ENCODE measurements around the gene ADAM12.

Gene ADAM12

DNA sequence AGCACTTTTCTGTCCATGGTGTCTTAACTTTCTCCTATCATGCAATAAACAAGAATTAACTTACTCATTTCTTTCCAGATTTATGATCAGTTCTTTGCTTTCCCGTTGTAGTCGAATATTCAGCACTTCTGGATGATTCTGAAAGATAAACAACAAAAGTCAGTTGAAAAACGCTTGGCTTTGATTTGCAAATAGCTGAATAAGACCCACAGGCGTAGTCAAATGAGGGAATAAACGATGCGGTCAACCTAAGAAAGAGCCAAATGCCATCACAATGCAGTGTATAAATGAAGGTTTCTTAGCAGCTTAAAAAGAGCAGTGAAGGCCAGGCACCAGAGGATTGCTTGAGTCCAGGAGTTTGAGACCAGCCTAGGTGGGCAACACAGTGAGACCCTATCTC is 109.4 kb downstream of the ADAM12 start:
- no peak for DNase-seq (ENCODE audit: low spot score)
- in situ Hi-C loops (cut with MboI; ENCODE audit: low pct_unique_long_range_greater_than_20kb, low sequenced_read_pairs, unreplicated experiment), result no loop called here
- TF ChIP-seq, protein P1, sequence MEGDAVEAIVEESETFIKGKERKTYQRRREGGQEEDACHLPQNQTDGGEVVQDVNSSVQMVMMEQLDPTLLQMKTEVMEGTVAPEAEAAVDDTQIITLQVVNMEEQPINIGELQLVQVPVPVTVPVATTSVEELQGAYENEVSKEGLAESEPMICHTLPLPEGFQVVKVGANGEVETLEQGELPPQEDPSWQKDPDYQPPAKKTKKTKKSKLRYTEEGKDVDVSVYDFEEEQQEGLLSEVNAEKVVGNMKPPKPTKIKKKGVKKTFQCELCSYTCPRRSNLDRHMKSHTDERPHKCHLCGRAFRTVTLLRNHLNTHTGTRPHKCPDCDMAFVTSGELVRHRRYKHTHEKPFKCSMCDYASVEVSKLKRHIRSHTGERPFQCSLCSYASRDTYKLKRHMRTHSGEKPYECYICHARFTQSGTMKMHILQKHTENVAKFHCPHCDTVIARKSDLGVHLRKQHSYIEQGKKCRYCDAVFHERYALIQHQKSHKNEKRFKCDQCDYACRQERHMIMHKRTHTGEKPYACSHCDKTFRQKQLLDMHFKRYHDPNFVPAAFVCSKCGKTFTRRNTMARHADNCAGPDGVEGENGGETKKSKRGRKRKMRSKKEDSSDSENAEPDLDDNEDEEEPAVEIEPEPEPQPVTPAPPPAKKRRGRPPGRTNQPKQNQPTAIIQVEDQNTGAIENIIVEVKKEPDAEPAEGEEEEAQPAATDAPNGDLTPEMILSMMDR (IDR thresholded peaks at IDR 0.05; ENCODE audit: extremely low read depth, insufficient read depth, missing control alignments), result no peak

DNA sequence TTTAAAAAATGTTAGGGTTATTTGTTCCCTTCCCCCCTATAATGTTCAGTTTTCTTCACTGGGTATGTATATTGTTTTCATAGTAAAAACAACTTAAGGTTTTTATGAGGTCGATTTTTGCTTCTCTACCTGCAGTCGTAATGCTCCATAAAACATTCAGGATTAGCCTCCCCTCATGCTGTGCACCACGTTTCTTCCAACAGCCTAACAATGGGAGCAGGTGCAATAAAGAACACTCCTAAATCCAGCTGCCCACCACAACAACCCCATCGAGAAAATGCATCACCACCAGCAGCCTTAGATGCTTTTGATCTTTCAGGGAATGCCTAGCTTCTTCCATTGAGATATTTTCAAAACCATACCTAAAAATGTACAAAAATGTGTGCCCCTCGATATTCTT is 111.1 kb downstream of the ADAM12 start:
- TF ChIP-seq, protein P1 (IDR thresholded peaks at IDR 0.05; ENCODE audit: extremely low read depth, insufficient read depth, missing control alignments), result no peak
- in situ Hi-C loops (cut with MboI; ENCODE audit: low pct_unique_long_range_greater_than_20kb, low sequenced_read_pairs, unreplicated experiment), result no loop called here
- DNase-seq (ENCODE audit: low spot score), result no peak

DNA sequence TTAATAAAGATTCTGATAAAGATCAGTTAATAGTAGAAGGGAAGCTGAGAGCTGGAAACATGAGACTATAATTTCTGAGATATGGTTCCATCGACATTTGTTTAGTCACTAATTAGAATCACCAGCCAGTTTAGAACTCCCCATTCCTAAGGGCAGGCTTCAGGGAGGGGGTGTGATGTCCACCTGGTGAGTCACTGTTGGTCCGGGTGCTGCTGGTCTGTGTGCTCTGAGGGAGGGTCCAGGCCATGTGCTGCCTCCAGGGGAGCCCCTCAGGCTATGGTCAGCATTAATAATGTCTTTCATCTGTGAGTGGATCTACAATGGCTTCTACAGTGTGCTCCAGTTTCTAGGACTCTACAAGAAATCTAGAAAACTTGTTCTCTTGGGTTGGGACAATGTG is 115.8 kb downstream of the ADAM12 start:
- TF ChIP-seq, protein P1 (IDR thresholded peaks at IDR 0.05; ENCODE audit: extremely low read depth, insufficient read depth, missing control alignments), result no peak
- in situ Hi-C loops (cut with MboI; ENCODE audit: low pct_unique_long_range_greater_than_20kb, low sequenced_read_pairs, unreplicated experiment), result no loop called here
- no peak for DNase-seq (ENCODE audit: low spot score)

- TF ChIP-seq, protein P1 (IDR thresholded peaks at IDR 0.05; ENCODE audit: extremely low read depth, insufficient read depth, missing control alignments), result no peak
- no peak for DNase-seq (ENCODE audit: low spot score)
Observed at GRCh38 chr10:126270111-126270510, 118.2 kb downstream of the ADAM12 start.

DNA sequence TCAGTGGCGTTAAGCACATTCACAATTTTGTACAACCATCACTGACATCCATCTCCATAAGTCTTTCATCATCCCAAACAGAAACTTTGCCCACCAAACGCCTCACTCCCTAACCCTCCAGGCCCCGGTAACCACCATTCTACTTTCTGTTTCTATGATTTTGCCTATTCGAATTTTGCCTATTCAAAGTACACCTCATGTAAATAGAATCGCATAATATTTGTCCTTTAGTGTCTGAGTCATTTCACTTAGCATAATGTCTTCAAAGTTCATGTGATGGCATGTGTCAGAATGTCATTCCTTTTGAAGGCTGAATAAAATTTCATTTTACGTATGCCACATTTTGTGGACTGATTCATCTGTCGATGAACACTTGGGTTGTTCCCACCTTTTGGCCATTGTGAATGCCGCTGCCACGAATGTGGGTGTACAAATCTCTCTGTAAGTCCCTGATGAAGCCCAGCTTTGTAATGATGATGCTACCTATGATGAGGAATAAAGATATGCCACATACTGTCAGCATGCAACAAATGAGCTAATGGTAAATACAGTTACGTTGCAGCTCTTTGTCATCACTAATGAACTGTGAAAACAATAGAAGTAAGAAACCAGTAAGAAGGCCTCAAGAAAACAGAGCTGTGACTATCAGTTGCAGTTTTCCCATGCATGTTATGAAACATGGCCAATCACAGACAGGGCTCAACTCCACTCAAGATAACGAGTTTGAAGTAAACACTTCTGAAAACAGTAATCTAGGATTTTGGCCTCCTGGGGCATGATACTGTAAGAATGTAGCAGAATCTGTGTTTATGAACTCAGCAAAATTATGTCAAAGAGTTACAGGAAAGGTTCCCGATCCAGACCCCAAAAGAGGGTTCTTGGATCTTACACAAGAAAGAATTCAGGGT is 120.0 kb downstream of the ADAM12 start:
- DNase-seq (ENCODE audit: low spot score), result no peak
- TF ChIP-seq, protein P1 (IDR thresholded peaks at IDR 0.05; ENCODE audit: extremely low read depth, insufficient read depth, missing control alignments), result no peak
- in situ Hi-C loops (cut with MboI; ENCODE audit: low pct_unique_long_range_greater_than_20kb, low sequenced_read_pairs, unreplicated experiment), result no loop called here

More at GRCh38 chr10:126270111-126270510, 118.2 kb downstream of the ADAM12 start:
- in situ Hi-C loops (cut with MboI; ENCODE audit: low pct_unique_long_range_greater_than_20kb, low sequenced_read_pairs, unreplicated experiment), result no loop called here

- TF ChIP-seq, protein P1 (IDR thresholded peaks at IDR 0.05; ENCODE audit: extremely low read depth, insufficient read depth, missing control alignments), result no peak
- in situ Hi-C loops (cut with MboI; ENCODE audit: low pct_unique_long_range_greater_than_20kb, low sequenced_read_pairs, unreplicated experiment), result no loop called here
- no peak for DNase-seq (ENCODE audit: low spot score)
Observed at GRCh38 chr10:126264102-126265018, 123.9 kb downstream of the ADAM12 start.

Data from GM13977 (cell line).